K562 (cell line): ENCODE measurements around the gene BARD1. TPM values are rescaled to one million over a fixed set of nuclear protein-coding genes. Genes with fewer than 3 reads are reported as not detected.
A peak's percentile ranks its signal among the peaks of the same experiment; 100 is the strongest.

Experiments used
- ATF6 ChIP-seq: sonication (generic); formaldehyde crosslinking; IDR thresholded peaks from 2 replicates; pipeline ENCODE4 v1.4.0; 2020; ENCODE audit warnings: mild to moderate bottlenecking, missing genetic modification reagents
- CREB3 ChIP-seq: fragments of 450-650 bp; conservative IDR thresholded peaks from 2 replicates; pipeline ENCODE4 v1.6.1; 2016; ENCODE audit warnings: missing genetic modification characterization, low read depth, mild to moderate bottlenecking, missing compliant biosample characterization, moderate library complexity
- FOSL1 ChIP-seq: fragments of 200-800 bp; sonication (Bioruptor generic); conservative IDR thresholded peaks from 2 replicates; pipeline ENCODE4 v1.6.1; 2016; ENCODE audit warnings: missing genetic modification characterization, missing compliant biosample characterization
- HDAC1 ChIP-seq, 2 experiments: fragments of 450-650 bp; IDR thresholded peaks; 2 replicates each; pipeline ENCODE4 v1.6.1; 2016 to 2017; ENCODE audit warnings: inconsistent platforms in 1 of 2, mild to moderate bottlenecking in 1 of 2, moderate library complexity in 1 of 2
- HMBOX1 ChIP-seq: sonication (generic); IDR thresholded peaks from 2 replicates; pipeline ENCODE4 v1.6.1; 2016
- KAT8 ChIP-seq: fragments of 450-650 bp; IDR thresholded peaks from 2 replicates; pipeline ENCODE4 v1.6.1; 2016; ENCODE audit warnings: low read depth, mild to moderate bottlenecking
- KLF13 ChIP-seq: fragments of 450-650 bp; IDR thresholded peaks from 2 replicates; pipeline ENCODE4 v1.6.1; 2016; ENCODE audit warnings: missing genetic modification characterization, low read depth, mild to moderate bottlenecking, missing compliant biosample characterization, moderate library complexity, borderline replicate concordance
- NCOR1 ChIP-seq: fragments of 450-650 bp; IDR thresholded peaks from 2 replicates; pipeline ENCODE4 v1.6.1; 2016; ENCODE audit warnings: mild to moderate bottlenecking, moderate library complexity
- POLR2A ChIP-seq: fragments of 450-650 bp; conservative IDR thresholded peaks from 2 replicates; pipeline ENCODE4 v1.6.1; 2016
- POLR2AphosphoS5 ChIP-seq: IDR thresholded peaks from 2 replicates; pipeline ENCODE4 v1.6.1; 2011; ENCODE audit warnings: mild to moderate bottlenecking, low read depth, low read length, moderate library complexity; ENCODE audit not compliant: control insufficient read depth, insufficient read depth
- POLR2G ChIP-seq: fragments of 200-400 bp; formaldehyde crosslinking; IDR thresholded peaks from 2 replicates; pipeline ENCODE4 v1.6.1; 2017; ENCODE audit warnings: low read depth, mild to moderate bottlenecking, antibody characterized with exemption, low read length, moderate library complexity
- PTBP1 ChIP-seq: fragments of 200-400 bp; formaldehyde crosslinking; IDR thresholded peaks from 2 replicates; pipeline ENCODE4 v1.6.1; 2017; ENCODE audit warnings: low read depth, low read length
- RFX7 ChIP-seq: fragments of 250-450 bp; sonication (Bioruptor Pico); IDR thresholded peaks from 2 replicates; pipeline ENCODE4 v1.5.1; 2021; ENCODE audit warnings: mild to moderate bottlenecking
- SMAD1 ChIP-seq: fragments of 150-350 bp; IDR thresholded peaks from 2 replicates; pipeline ENCODE4 v1.6.1; 2014; ENCODE audit warnings: low read length, low read depth; ENCODE audit not compliant: partially characterized antibody
- SMAD4 ChIP-seq: fragments of 250-450 bp; sonication (Bioruptor Pico); conservative IDR thresholded peaks from 2 replicates; pipeline ENCODE4 v1.8.0; 2021; ENCODE audit warnings: inconsistent platforms, mild to moderate bottlenecking, moderate library complexity
- SNIP1 ChIP-seq: fragments of 450-650 bp; IDR thresholded peaks from 2 replicates; pipeline ENCODE4 v1.7.1; 2017; ENCODE audit warnings: low read depth, mild to moderate bottlenecking
- SRF ChIP-seq, 2 experiments: fragments of 250-450, 450-650 bp in 1 of 2; sonication (Bioruptor Pico) in 1 of 2; sonication (generic) in 1 of 2; formaldehyde crosslinking; IDR thresholded peaks; 2 replicates each; pipeline versions ENCODE4 v1.5.0 to v1.5.1; 2020 to 2022; ENCODE audit warnings: mild to moderate bottlenecking in 1 of 2, missing genetic modification reagents in 1 of 2
- TFAP4 ChIP-seq: sonication (generic); formaldehyde crosslinking; IDR thresholded peaks from 2 replicates; pipeline ENCODE4 v1.8.0; 2022; ENCODE audit warnings: missing genetic modification reagents, mild to moderate bottlenecking, moderate library complexity, borderline replicate concordance
- UBTF ChIP-seq, 2 experiments: IDR thresholded peaks; 2 replicates each; pipeline ENCODE4 v1.6.1; 2012; ENCODE audit warnings: improper control_type of control experiment in 2 of 2, low read depth in 2 of 2, low read length in 2 of 2, borderline replicate concordance in 1 of 2
- ZNF717 ChIP-seq: fragments of 250-450 bp; sonication (Bioruptor Pico); IDR thresholded peaks from 2 replicates; pipeline ENCODE4 v1.5.0; 2021
- polyA plus RNA-seq, 8 experiments: library from polyadenylated mRNA; depleted of rRNA in 4 of 8; stranded (reverse) in 5 of 8; unstranded in 3 of 8; fragments of >200 nt; fragmentation: Nextera tagmentation in 2 of 8; fragmentation: Illumina TruSeq in 1 of 8; extraction: Ambion mirVana in 2 of 8; extraction: Trizol in 1 of 8; gene quantifications; 2 replicates each; pipeline versions ENCODE4 v1.2.1 to v1.2.3, GENCODE V29; 2011 to 2014; ENCODE audit warnings: inconsistent platforms in 1 of 8, missing spikeins in 1 of 8
- total RNA-seq, 7 experiments: library from RNA; depleted of rRNA in 6 of 7; stranded (reverse); fragments of >200 nt in 6 of 7; fragmentation: Illumina TruSeq in 2 of 7; extraction: Trizol in 2 of 7; gene quantifications; 2 replicates each; pipeline versions ENCODE4 v1.2.1 to v1.2.3, GENCODE V29; 2011 to 2021; ENCODE audit warnings: low replicate concordance in 1 of 7

The BARD1 gene
- total and polyA plus RNA-seq, 9 of the 15 experiments (the other 6 are each of a cell fraction or from before 2014, with no cell fraction given): 6.3 to 18.9 (median 11.3) TPM

- 0 out of 4 replicates have a peak, but pooled peaks of 1 of the 2 experiments have one; percentile 33 for TF ChIP-seq UBTF (IDR thresholded peaks at IDR 0.05; ENCODE audit: borderline replicate concordance in 1 of 2, low read depth in 2 of 2, low read length in 2 of 2)
- TF ChIP-seq SMAD4 (CRISPR knock-in tag): no peak
- TF ChIP-seq POLR2AphosphoS5: peak; percentile 48
- TF ChIP-seq HDAC1 (IDR thresholded peaks at IDR 0.05): 0 out of 4 replicates have a peak, but pooled peaks of 1 of the 2 experiments have one; percentile 11
- peak; percentile 58 for TF ChIP-seq POLR2A
- no peak for TF ChIP-seq RFX7 (CRISPR knock-in tag)
- no peak for TF ChIP-seq KLF13 (tag)
- no peak for TF ChIP-seq SMAD1
- no peak for TF ChIP-seq PTBP1
- TF ChIP-seq SRF (CRISPR knock-in tag; IDR thresholded peaks at IDR 0.05): peak in 1 of 2 experiments; percentile 82; a peak in 2 of 4 replicates
- no peak for TF ChIP-seq HMBOX1
- no peak for TF ChIP-seq ZNF717 (CRISPR knock-in tag)
- TF ChIP-seq CREB3 (tag): no peak
- TF ChIP-seq FOSL1 (tag): no peak
- no peak for TF ChIP-seq ATF6 (CRISPR knock-in tag)
- no peak for TF ChIP-seq KAT8
- no peak for TF ChIP-seq NCOR1
- peak; percentile 52; the same call in 1 of the 2 replicates for TF ChIP-seq TFAP4 (CRISPR knock-in tag)
- TF ChIP-seq SNIP1: no peak
- TF ChIP-seq POLR2G: peak; percentile 67
These were observed 475 bp upstream of the BARD1 start (continued) for GRCh38 chr2:214809751-214810564.
